ENCODE results near the gene EZH2.

DNA sequence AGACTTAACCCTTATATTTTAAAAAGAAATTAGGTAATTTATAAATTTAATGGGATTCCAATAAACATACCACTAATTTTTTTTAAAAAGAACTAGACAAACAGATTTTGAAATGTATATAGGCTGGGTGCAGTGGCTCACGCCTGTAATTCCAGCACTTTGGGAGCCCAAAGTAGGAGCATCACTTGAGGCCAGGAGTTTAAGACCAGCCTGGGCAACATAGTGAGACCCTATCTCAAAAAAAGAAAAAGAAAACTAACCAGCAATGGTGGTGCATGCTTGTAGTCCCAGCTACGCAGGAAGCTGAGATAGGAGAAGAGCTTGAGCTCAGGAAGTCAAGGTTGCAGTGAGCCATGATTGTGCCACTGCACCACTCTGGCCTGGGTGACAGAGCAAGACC is 62.7 kb downstream of the EZH2 start:
- TF ChIP-seq, protein P1, sequence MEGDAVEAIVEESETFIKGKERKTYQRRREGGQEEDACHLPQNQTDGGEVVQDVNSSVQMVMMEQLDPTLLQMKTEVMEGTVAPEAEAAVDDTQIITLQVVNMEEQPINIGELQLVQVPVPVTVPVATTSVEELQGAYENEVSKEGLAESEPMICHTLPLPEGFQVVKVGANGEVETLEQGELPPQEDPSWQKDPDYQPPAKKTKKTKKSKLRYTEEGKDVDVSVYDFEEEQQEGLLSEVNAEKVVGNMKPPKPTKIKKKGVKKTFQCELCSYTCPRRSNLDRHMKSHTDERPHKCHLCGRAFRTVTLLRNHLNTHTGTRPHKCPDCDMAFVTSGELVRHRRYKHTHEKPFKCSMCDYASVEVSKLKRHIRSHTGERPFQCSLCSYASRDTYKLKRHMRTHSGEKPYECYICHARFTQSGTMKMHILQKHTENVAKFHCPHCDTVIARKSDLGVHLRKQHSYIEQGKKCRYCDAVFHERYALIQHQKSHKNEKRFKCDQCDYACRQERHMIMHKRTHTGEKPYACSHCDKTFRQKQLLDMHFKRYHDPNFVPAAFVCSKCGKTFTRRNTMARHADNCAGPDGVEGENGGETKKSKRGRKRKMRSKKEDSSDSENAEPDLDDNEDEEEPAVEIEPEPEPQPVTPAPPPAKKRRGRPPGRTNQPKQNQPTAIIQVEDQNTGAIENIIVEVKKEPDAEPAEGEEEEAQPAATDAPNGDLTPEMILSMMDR (conservative IDR thresholded peaks at IDR 0.05 in 1 of 2, IDR thresholded peaks at IDR 0.05 in 1 of 2; ENCODE audit: low read depth in 1 of 2, low read length in 2 of 2), result no peak
- TF ChIP-seq EZH2 (IDR thresholded peaks at IDR 0.05; ENCODE audit: low read length, missing control alignments), result no peak
